ENCODE measurements around the gene SLC25A39.

Gene SLC25A39

DNA sequence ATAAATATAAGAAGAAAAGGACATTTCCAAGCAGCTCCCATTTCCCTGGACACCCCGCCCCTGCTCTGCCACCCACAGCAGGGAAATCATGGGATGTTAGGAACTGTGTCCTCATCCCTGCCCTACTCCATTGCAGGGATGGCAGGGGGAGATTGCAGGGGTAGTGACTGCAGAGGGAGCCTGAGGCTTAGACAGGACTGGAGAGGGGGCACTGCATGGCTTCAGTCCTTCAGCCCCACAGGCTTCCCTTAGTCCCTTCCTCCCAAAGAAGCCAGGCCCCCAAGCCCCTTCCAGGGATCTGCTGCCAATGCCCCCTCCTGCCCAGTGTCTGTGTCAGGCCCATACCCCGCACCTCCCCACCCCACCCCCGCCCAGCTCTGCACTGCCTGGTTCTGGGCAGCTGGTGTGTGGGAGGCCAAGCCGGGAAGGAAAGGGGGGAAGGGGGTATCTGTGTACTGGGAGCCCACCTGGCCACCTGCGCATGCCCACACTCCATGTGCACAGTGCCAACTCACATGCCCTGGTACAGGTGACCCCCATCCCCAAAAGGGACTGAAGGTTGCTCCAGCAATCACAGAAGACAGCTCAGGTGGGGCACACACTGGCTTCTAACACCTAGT is 13.0 kb downstream of the SLC25A39 start:
- no peak for DNase-seq

DNA sequence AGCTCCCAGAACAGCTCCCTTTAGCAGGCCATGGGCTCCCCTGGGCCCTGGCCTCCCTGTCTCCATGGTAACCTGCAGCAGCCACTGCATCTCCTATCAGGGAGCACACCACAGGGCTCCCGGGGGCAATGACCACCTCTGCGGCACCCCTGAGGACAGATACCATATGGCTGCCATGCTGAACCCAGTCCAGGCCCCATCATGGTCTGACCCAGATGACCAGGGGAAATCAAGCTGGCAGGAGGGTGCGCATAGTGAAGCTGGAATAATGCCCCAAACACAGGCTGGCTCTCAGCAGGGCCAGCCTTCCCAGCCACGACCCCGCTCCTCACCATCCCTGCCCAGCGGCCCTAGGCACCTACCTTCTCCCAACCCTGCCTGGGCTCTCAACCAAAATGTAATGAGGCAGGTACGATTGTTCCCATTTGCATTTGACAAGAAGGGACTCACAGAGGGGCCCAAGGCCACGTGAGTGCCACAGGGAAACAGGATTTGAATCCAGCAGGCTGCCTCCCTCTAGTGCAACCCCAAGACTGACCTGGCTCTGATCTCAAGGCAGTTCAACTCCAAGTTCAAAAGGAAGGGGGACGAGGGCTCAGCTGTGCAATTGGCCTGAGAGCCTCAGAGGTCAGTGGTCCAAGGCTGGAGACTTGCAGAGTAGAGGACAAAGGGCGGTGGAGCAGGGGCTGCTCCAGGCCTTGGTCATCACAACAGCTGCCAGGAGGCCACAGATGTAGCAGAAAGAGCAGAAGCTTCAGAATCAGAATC is 13.8 kb downstream of the SLC25A39 start:
- no peak for DNase-seq

DNA sequence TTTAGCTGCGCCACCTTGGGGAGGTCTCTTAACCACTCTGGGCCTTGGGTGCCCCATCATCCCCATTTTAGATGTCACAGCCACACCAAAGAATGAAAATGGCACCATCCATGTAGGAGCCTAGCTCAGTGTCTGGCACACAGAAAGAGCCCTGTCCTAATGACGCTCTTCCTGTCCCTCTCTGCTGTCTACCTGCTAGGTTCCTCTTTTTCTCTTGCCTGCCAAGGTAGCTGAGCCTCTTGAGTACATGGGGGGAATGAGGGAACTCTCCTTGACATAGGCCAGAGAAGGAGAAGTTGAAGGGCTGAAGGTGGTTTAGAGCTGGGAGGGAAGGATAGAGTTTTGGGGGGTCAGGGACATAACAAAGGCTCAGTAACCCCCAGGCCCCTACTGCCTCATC is 14.4 kb downstream of the SLC25A39 start:
- no peak for DNase-seq

DNA sequence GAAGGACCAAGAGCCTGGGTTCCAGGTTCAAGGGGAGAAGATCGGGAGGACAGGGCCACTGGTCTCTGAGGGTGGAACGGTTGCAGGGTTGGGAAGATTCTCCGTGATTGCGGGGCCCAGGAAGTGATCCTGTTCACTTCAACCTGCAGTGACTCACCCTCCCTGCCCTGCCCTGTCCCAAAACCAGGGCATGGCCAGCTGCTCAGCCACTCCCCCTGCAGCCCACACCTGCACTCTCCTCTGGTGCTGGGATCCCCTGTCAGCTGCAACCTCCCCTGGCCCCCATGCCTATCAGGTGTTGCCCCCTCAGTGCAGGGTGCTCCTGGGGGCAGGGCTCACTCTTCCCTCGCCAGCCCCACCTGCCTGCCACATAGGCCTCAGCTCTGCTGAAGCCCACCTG is 15.2 kb downstream of the SLC25A39 start:
- DNase-seq: no peak

DNA sequence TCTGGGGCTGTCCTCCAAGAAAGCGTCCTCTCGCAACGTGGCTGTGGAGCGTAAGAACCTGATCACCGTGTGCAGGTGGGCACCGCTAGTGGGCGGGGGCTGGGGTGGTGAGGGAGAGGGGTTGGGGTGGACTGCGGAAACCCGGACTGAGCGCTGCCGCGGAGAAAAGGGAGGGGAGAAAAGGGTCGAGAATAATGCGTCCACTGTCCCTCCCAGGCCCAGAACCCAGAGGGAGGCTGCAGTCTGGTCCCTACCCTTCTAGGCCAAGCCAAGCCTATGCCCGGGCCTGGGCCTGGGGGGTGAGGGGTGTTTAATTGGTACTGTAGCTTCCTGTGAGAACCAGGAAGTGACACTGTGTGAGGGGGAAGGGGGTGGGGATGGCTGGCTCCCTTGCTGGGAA is 15.8 kb downstream of the SLC25A39 start:
- DNase-seq: no peak

DNA sequence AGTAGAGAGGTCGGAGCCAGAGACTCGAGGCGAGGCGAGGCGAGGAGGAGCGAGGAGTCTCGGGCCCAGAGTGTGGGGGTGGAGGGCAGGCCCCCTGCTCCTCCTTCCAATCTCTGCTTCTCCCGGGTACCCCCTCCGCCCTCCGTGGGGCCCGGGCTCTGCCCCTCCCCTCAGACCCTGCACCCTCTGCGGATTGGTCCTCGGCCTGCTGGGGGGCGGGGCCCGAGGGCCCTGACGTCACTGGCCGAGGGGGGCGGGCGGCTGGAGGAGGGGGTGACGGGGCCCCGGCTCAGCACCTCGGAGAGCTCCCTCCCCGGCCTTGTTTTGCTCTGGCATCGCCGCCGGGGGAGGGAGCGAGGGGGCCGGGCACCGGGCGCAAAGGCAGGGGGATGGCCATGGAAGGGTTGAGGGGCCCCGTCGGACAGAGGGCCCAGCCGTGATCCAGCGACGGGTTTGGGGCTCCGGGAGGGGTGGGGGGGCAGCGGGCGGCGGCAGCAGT is 16.3 kb downstream of the SLC25A39 start, which contains the start of gene RUNDC3A:
RUNDC3A (plus strand) TSS at position 282 of the 499 bp plus-strand sequence. CDS start 232 bp downstream, outside the sequence.
- peak; percentile 93 for DNase-seq

DNA sequence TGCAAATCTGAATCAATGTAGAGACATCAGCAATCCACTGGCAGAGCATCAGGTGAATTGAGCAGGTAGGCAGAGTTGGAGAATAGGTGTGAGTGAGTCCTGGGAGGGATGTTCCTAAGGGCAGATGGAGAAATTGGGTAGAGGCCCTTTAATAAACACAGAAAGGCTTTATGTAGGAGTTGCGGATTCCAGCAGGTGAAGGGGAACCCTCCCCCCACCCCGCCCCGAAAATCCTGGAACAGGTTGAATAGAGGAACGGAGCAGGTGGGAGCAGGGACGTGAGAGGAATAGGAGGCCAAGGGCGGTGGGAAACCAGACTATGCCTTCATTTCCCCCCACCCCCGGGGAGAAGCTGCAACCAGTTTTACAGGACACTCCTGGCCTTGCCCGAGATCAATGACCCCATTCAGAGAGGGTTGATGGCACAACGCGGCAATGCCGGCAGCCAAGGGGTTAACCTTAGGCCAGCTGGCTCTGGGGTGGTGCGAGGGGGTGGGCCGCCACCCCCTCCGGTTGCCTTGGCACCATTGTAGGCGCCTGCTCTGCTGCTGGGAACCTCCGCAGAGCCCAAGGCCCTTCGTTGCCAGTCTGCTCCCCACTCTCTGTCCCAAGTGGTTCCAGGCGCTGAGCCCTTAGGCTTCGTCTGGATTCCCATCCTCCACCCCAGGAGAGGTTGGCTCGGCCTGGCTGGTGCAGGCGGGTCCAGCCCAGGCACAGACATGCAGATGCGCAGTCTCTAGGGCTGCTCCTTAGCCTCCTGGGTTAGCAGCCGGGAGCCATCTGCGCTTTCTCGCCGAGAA is 17.0 kb downstream of the SLC25A39 start:
- DNase-seq: peak; percentile 83

DNA sequence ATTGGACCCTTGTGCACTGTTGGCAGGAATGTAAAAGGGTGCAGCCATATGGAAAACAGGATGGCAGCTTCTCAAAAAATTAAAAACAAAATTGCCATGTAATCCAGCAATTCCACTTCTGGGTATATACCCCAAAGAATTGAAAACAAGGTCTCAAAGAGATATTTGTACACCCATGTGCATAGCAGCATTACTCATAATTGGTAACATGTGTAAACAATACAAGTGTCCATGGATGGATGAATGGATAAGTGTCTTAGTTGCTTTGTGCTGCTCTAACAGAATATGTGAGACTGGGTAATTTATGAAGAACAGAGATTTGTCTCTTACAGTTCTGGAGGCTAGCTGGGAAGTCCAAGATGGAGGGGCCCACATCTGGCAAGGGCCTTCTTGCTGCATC is 20.0 kb downstream of the SLC25A39 start:
- DNase-seq: no peak

DNA sequence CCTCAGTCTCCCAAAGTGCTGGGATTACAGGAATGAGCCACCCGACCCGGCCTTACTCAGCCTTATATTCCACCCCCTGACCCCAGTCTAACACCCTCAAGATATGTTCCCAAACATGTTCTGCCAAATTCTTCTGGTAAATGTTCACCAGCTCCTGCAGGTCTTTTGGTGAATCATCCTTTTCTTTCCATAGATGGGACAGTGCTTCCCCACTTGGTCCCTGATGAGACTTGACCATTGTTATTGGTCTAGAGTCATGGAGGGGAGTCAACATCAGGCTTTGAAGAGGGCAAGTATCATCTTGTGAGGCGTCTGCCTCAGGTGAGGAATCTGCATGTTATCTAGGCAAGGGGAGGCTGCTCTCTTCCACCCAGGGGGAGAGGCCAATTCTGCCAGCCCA is 26.6 kb downstream of the SLC25A39 start:
- DNase-seq: no peak

DNA sequence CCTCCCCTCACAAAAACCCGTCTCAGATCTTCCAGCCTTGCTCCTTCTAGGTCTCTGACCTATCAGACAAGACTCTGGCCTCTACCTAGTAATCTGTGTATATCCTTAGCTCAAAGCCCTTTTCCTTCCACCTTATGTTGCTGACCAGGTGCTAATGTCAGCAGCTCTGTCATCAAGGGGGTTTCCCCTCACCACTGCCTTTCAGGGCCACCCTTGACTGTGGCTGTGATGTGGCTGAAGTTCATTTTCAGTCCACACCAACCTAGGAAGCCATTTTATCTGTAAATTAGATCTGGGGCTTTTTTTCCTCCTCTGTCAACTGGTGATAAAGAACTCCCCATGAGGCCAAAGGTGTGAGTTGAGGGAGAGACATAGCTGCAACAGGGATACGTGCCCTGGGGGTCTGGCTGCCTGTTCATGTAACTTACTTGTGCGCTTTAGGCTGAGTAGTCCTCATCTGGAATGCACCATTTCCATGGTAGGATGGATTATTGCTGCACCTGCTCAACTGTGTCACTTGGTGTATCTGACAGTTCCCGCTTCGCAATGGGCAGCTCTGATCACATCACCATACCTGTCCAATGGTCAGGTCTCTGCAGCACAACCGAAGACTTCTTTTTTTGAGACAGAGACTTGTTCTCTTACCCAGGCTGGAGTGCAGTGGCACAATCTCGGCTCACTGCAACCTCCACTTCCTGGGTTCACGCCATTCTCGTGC is 31.0 kb downstream of the SLC25A39 start:
- no peak for DNase-seq

DNA sequence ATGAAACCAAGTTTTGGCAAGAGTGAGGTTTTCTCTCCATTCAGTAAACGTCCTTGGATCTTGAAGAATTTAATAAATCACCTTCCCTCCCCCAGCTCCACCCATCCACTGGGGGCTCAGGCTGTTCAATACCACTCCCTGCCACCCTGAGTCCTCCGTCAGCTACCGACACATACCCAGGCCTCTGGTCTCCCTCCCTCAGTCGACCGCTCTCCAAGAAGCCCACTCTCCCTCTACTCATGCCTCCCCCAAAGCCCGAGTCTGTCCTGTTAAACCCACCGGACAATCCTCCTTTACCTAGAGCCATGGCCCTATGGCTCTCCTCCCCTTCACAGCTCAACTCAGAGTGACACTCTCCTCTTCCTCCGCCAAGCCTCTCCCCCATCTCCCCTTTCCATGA is 37.0 kb downstream of the SLC25A39 start:
- no peak for DNase-seq

DNA sequence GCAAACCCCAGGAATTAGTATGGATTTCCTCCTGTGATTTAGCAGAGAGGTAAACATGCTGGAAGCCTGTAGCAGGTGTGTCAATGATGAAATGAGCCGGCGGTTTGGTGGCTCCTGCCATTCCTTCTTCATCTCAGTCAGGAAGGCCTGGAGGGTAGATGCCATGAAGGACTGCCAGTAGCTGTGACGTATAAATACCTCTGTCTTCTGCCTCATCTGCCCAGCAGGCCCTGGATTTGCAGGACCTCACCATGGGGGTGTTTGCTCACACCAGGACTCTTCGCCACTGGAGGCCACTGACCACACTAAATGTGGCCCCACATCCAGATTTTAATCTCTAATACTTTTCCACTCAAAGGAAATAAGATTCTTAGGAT is 40.6 kb downstream of the SLC25A39 start:
- DNase-seq: no peak

DNA sequence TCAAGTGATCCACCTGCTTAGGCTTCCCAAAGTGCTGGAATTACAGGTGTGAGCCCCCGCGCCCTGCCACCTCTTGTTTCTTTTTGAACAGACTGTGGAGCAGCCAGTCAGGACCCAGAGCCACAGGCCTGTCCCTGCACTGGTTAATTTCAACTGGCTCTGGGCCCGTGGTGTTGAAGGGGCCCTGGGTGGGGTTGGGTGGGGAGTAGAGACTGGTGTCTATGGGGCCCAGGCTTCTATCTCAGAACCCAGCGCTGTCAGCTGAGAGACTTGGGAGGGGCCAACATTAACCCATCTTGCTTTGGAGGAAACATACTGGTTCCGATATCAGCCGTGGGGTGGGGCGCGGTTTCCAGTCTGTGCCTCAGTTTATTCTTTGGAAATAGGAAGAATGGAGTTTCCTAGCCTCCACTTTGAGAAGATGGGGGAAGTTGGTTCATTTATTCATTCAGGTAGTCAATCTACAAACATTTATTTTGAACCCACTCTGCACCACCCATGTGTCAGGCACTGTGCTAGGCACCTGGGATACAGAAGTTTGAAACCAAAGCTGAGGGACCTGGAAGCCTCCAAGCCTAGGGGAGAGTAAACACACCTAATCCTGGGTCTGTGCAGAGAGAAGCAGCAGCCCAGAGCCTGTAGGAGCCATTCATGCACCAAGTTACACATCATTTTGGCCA is 41.1 kb downstream of the SLC25A39 start:
- no peak for DNase-seq

DNA sequence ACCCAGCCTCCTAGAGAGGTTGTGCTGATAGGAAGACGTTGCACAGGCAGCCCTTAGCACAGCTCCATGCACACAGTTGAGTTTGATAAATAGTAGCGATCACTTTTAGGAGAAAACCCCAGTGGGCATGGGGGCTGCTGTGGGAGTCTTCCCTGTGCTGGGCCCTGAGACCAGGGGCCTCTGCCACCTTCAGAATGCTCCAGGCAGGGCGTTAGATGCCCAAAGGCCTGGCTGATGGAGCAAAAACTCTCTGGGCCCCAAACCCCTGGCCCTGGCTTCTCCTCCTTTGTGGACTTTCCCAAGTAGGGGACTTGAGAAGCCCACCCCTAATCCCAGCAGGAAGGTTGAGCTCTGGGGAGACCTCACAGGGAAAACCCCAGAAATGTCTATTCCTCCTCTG is 42.4 kb downstream of the SLC25A39 start:
- no peak for DNase-seq

DNA sequence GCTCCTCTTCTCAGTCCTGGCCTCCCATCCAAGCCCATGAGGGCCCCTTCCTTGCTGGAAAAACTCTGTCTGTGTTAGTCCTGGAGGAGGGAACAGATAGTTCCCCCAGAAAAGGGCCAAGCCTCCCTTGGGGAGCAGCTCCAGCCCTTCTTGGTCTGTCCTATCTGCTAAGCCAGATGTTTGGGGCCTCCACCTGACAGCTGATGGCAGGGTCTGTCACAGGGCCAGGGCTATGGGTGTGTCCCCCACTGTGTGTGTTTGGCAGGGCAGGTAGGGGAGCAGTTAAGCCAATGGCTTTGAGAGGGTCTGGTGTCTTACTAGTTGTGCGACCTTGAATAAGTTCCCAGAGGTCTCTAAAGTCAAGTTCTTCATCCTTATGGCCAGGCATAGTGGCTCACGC is 43.1 kb downstream of the SLC25A39 start:
- DNase-seq: no peak

DNA sequence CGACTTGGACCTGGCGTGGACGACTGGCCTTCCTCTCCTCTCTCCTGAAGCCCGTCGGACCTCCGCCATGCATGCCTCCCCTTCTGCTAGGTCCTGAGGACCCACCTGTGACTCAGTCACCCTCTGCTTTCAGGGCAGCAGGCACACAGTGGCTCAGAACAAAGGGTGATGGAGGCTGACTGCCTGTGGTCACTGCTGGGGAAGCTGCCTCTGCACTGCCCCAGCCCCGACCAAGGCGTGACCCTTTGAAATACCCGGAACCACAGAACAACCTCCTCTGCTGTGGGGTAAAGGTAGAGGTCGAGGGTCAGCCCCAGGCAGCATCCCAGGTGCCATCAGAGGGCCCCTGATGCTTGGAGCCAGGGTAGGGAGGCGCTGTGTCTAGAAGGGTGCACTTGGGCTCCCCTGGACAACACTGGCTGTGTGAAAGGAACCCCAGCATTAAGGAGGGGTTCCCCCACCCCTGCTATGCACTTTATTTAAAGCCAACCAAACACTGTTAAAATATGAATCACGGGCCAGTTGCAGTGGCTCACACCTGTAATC is 44.2 kb downstream of the SLC25A39 start:
- DNase-seq: no peak

DNA sequence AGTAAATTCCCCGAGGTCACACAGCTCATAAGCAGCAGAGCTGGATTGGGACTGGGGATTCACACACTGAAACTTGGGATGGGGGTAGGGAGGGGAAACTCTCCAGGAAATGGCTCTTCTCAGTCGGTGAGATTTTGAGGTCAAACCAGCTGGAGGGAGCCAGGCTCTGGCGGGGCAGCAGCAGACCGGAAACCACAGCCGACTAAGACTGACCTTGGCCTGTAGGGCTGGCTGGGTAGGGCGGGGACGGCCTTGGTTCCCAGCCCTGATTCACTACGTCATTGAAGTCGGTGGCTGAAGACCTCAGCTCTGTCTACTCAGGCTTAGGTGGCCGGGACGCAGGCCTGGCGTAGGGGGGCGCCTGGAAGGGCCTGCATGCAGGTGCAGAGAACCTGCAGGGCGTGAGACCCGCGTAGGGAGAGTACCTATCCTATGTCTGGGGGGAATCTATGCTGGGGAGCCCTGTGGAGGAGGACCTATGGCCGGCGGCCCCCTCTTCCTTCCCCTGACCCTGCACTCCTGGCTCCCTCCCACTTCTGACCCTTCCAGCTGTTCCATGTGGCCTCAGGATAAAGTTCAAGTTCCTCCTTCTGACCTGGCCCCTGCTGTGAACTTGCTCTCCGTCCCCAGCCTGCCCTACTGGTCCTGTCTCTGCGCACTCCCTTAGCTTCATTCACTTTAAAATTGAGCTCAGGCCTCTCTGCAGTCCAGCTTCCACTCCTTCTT is 44.8 kb downstream of the SLC25A39 start:
- no peak for DNase-seq

DNA sequence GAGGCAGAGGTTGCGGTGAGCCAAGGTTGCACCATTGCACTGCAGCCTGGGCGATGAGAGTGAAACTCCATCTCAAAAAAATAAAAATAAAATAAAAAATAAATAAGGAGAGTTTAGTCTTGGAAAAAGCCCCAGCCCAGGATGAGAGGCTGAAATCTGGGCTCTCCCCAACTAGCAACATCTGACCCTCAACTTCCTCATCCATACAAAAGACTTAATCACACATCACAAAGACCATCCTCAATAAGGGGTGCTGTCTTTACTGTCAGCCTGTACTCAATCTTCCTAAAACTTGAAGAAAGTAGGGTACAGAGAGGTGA is 45.3 kb downstream of the SLC25A39 start:
- no peak for DNase-seq

DNA sequence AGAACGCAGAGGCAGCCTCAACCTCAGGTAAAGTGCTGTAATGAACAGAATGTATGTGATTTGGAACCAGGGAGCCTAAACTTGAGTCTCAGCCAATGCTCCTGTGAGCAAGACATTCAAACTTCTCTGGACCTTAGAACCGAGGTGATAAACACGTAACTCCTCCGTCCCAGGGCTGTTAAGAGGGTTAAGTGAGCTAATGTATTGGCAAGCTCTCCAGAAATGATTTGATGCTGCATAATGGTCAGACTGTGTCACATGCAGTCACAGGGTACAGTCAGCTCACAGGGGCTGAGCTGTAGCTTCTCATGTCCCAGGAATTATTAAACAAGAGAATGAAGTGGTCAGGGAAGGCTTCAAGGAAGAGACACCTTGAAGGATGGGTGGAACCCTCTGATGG is 46.6 kb downstream of the SLC25A39 start:
- no peak for DNase-seq

DNA sequence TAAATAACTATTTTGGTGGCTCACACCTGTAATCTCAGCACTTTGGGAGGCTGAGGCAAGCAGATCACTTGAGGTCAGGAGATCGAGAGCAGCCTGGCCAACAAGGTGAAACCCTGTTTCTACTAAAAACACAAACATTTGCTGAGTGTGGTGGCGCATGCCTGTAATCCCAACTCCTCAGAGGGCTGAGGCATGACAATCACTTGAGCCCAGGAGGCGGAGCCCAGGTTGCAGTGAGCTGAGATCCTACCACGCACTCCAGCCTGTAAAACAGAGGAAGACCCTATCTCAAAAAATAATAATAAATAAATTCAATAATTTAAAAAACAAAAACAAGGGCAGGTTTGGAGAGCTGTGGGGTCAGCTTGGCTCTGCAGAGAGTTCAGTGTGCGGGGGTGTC is 51.0 kb downstream of the SLC25A39 start:
- no peak for DNase-seq

DNA sequence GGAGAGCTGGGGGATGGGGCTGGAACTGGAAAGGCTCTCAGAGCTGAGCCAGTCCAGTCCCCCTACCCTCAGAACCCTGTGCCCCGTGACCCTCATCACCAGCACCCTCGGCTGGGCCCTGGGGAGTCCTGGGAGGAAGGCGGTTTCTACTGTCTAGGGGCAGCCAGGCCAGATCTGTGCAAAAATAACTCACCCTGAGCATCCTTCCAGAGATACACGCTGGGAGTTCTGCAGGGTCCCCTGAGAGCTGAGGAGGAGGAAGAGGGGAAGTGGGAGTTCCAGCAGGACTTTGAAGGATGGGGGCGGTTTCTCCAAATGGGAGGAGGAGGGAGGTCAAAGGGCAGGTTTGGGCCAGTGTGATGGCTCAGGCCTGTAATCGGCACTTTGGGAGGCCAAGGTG is 51.7 kb downstream of the SLC25A39 start:
- DNase-seq: no peak

All from NCI-H2171 (cell line).